Psoas muscle (tissue), 8 donors: ENCODE results near the gene EREG. TPM values are rescaled to one million over a fixed set of nuclear protein-coding genes. Genes with fewer than 3 reads are reported as not detected.
"Not testable (repeated sequence)": the region's sequence is repeated elsewhere in the genome, so short reads cannot be mapped to it uniquely, and the experiment has no call there.

Experiments used
- ATAC-seq, 4 donors: fragments of 200-7000 bp; cut with Tn5 transposase; one replicate each; pipeline ENCODE4 v1.9.1; 2020; ENCODE audit warnings: moderate library complexity in 3 of 4, mild to moderate bottlenecking in 2 of 4
- DNase-seq, 2 donors: peaks; one replicate each; pipeline ENCODE4 v3.0.0-alpha.2; 2020
- H3K27ac ChIP-seq: fragments of 200-600 bp; one replicate; pipeline ENCODE4 v1.8.0; 2022
- H3K27me3 ChIP-seq, 3 donors: fragments of 200-600 bp in 1 of 3; one replicate each; pipeline versions ENCODE4 v1.6.1 to v1.8.0; 2013 to 2022; ENCODE audit warnings: low read length in 2 of 3, mild to moderate bottlenecking in 2 of 3, moderate library complexity in 1 of 3; ENCODE audit not compliant: insufficient read depth in 3 of 3
- H3K36me3 ChIP-seq, 2 donors: fragments of 200-600 bp in 1 of 2; one replicate each; pipeline versions ENCODE4 v1.6.1 to v1.8.0; 2013 to 2022; ENCODE audit warnings: low read depth in 1 of 2, mild to moderate bottlenecking in 1 of 2, moderate library complexity in 1 of 2; ENCODE audit not compliant: insufficient read depth in 1 of 2
- H3K4me1 ChIP-seq: fragments of 200-600 bp; one replicate; pipeline ENCODE4 v1.8.0; 2022
- H3K4me3 ChIP-seq: fragments of 200-600 bp; one replicate; pipeline ENCODE4 v1.8.0; 2022; ENCODE audit warnings: mild to moderate bottlenecking
- H3K9me3 ChIP-seq: fragments of 200-600 bp; one replicate; pipeline ENCODE4 v1.8.0; 2022
- CTCF ChIP-seq: fragments of 200-600 bp; IDR thresholded peaks from one replicate; pipeline ENCODE4 v1.8.0; 2022; ENCODE audit warnings: antibody characterized with exemption
- WGBS, 3 donors: extraction: QIAGEN DNeasy Blood & Tissue Kit; methylation state at CpG; one replicate each; pipeline versions ENCODE4 v1.1.6 to v1.1.7; 2013; 5-methylcytosine and 5-hydroxymethylcytosine counted together
- intact Hi-C, 2 donors: fragments of 100-400 bp; cut with DNase I; formaldehyde crosslinking; loops; one replicate each; pipeline versions ENCODE4 v1.11.0 to v1.14.2; 2022
- polyA plus RNA-seq, 3 donors: library from polyadenylated mRNA; stranded (reverse); fragments of 200-250 nt; gene quantifications; one replicate each; pipeline ENCODE4 v1.2.3, GENCODE V29; 2013
- total RNA-seq, 4 donors: library from RNA; stranded (reverse); fragmentation: NEBNext Ultra II Directional in 2 of 4; extraction: Animal tissue kit (Norgen Biotek cat#: 25700) in 2 of 4; gene quantifications; one replicate each; pipeline versions ENCODE4 v1.2.1 to v1.2.4, GENCODE V29; 2021 to 2023
- donor health status: healthy with polysubstance abuse.
- donor health status: DM: no; HTN: no; CAD: no; lungs with moderate emphysema.
- donor health status: Bipolar disorder and iron deficiency.
- donor health status: healthy.
- donor health status: DM: yes; HTN: yes; CAD: no.
- donor health status: DM: no; HTN: no; CAD: no.
- donor health status: DM: no; HTN: no; CAD: no.
- donor health status: DM: yes; HTN: yes; CAD: no.

The EREG gene
- total and polyA plus RNA-seq, 7 donors: 0.03 to 0.20 TPM; not detected in 5

GRCh38 chr4:74338792-74339333, 26.1 kb upstream of the EREG start:
- intact Hi-C loops: no loop called here
- H3K27ac ChIP-seq: no peak overlapping the region
- no peak for DNase-seq
- H3K4me3 ChIP-seq: no peak overlapping the region
- H3K9me3 ChIP-seq: no peaks in the 10 kb centered on the region
- peaks cover 0 to 3% (median 0%) of the 10 kb centered on the region in 3 donors for H3K27me3 ChIP-seq
- H3K36me3 ChIP-seq: no peaks in the 10 kb centered on the region
- no peak for ATAC-seq
- 81 to 93% (median 91%) methylated on average over 4 of the region's 4 CpGs for WGBS, 3 donors
- no peaks in the 10 kb centered on the region for H3K4me1 ChIP-seq
- no peak for TF ChIP-seq CTCF

DNA sequence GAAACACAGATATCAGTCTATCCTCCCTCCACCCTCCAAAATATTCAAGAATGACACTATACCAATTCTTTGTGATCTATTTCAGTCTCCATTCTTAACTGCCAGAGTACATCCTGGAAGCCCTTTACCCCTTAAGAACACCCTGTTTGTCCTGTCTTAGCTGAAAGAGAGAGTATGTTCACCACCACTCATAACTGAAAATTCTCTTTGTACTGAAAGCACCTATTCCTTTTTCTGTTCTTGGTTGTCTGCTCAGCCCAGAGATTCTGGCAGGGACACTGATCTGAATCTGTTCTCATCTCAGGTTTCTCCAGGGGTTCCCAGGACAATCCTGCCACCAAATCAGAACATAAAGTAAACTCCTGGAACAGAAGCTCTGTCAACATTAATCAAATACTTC, 25.4 kb upstream of the EREG start:
- no peaks in the 10 kb centered on the region for H3K9me3 ChIP-seq

GRCh38 chr4:74340421-74340820, 24.5 kb upstream of the EREG start:
- H3K4me3 ChIP-seq, ATAC-seq, intact Hi-C loops, DNase-seq, H3K4me1 ChIP-seq, H3K27ac ChIP-seq, H3K9me3 ChIP-seq, H3K36me3 ChIP-seq, H3K27me3 ChIP-seq: not testable (repeated sequence)

More for the DNA sequence above, 25.4 kb upstream of the EREG start:
- TF ChIP-seq CTCF: no peak
- Histone ChIP-seq H3K36me3 (no peaks in the 10 kb centered on the region), H3K27ac (no peak overlapping the region), H3K27me3 (no peaks in the 10 kb centered on the region), H3K4me3 (no peak overlapping the region), H3K4me1 (no peaks in the 10 kb centered on the region)
- DNase-seq (no peak), ATAC-seq (no peak)
- intact Hi-C loops: no loop called here

DNA sequence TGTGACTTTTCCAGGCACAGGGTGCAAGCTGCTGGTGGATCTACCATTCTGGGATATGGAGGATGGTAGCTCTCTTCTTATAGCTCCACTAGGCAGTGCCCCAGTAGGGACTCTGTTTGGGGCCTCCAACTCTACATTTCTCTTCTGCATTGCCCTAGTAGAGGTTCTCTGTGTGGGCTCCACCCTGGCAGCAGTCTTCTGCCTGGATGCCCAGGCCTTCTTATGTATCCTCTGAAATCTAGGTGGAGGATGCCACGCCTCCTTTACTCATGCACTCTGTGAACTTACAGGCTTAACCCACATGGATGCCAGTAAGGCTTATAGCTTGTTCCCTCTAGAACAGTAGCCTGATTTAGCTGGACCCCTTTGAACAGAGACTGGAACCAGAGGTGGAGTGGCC, 20.9 kb upstream of the EREG start:
- no peak for TF ChIP-seq CTCF
- no peaks in the 10 kb centered on the region for H3K36me3 ChIP-seq
- no peaks in the 10 kb centered on the region for H3K4me1 ChIP-seq
- no peaks in the 10 kb centered on the region for H3K9me3 ChIP-seq
- DNase-seq: no peak
- no peak overlapping the region for H3K4me3 ChIP-seq
- no peaks in the 10 kb centered on the region for H3K27me3 ChIP-seq
- ATAC-seq: no peak
- no peak overlapping the region for H3K27ac ChIP-seq
- WGBS, 3 donors: 27 to 75% (median 65%) methylated on average over 1 of the region's 1 CpG
- intact Hi-C loops: no loop called here

- TF ChIP-seq CTCF: no peak
- ATAC-seq: no peak
- no peak overlapping the region for H3K27ac ChIP-seq
- 70 to 78% (median 71%) methylated on average over 4 of the region's 4 CpGs for WGBS, 3 donors
- H3K27me3 ChIP-seq: no peaks in the 10 kb centered on the region
- H3K4me3 ChIP-seq: no peak overlapping the region
- intact Hi-C loops: no loop called here
- H3K9me3 ChIP-seq: no peaks in the 10 kb centered on the region
- no peaks in the 10 kb centered on the region for H3K36me3 ChIP-seq
- no peak for DNase-seq
- no peaks in the 10 kb centered on the region for H3K4me1 ChIP-seq
Observed at GRCh38 chr4:74353858-74354257, 11.1 kb upstream of the EREG start.
